Right renal pelvis (tissue), 4 donors: ENCODE measurements around the gene GASK1A. TPM values are rescaled to one million over a fixed set of nuclear protein-coding genes. Genes with fewer than 3 reads are reported as not detected.

ENCODE experiments used
- DNase-seq, 4 donors: peaks; one replicate each; pipeline ENCODE4 v3.0.0-alpha.2; 2013; ENCODE audit warnings: low read depth in 4 of 4, low spot score in 3 of 4, missing footprints in 1 of 4
- polyA plus RNA-seq, 4 donors: library from polyadenylated mRNA; unstranded; fragments of 120-200 nt; gene quantifications; one replicate each; pipeline ENCODE4 v1.2.1, GENCODE V29; 2013; ENCODE audit not compliant: insufficient read length in 4 of 4

The GASK1A gene
- polyA plus RNA-seq, 4 donors: 3.4 to 4.7 (median 4.2) TPM

GRCh38 chr3:42982645-42983412 lies 3.7 kb downstream of the GASK1A start:
- DNase-seq: no peak

DNA sequence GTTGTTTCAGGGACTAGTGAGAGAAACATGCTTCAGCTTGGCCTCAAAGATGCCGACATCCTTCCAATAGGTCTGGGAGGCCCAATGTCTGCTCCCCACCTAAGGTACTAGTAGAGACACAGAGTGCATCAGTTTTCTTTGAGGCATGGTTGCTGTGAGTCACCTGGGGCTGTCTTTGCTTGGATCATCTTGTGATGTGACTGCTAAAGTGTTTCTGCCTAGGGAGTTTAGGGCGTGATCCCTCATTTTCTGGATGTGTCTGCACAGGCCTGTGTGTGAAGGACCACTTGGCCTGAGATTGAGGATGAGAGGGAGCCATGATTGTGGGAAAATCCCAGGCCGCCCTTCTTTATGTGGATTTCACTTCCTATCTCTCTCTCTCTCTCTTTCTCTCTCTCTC lies 4.8 kb downstream of the GASK1A start:
- no peak for DNase-seq

DNA sequence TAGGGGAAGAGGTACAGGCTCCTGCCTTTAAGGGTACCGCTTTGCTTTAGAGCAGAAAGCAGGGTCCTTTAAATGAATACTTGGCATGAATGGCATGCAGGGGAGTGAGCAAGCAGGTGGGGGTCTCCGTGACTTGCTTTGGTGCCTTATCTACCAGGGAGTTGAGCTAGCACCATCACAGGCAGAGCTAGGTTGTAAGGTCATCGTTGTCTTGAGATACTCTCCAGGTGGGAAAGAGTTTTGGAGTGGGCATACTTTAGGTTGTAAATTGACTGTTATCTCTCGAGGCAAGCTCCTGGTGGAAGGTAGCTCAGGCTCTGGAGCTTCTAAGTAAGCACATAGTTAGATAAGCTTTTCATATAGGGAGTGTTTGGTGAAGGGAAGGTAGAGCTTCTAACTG lies 5.6 kb downstream of the GASK1A start:
- no peak for DNase-seq

DNA sequence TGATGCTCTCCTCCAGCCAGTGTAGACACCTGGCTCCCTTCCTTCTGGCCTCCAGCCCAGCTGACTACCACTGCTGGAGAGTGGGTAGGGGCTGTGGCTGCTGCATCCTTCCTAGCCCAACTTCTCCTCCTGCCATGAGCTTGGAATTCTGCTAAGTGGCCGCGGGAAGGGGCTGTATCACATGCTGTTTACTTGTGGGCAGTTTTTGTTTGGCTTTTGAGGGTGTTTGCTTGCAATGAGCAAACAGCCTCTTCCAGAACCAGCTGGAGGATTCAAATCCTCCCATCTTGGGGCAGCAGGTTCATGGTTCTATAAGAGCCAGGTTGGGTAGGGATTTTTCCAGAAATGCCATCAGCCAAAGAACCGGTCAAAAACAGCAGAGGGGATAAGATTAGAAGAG lies 9.0 kb downstream of the GASK1A start:
- DNase-seq: no peak

DNA sequence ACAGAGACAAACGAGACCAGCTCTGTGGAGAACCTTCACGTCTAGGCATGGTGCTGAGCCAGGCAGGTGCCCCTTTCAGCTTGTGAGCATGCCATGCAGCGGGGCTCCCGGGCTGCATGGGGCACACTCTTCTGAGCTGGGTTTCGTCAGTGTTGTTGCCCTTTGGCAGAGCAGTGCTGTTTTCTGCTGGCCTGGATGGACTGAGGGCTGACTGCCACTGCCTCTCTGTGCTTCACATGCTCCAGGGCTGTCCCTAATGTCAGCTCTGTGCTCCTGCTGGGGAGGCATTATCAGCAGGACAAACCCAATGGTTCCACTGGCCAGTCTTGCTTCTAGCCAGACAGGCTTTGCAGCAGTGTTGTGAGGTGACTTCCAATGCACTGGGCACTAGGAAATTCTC lies 9.5 kb downstream of the GASK1A start:
- no peak for DNase-seq

DNA sequence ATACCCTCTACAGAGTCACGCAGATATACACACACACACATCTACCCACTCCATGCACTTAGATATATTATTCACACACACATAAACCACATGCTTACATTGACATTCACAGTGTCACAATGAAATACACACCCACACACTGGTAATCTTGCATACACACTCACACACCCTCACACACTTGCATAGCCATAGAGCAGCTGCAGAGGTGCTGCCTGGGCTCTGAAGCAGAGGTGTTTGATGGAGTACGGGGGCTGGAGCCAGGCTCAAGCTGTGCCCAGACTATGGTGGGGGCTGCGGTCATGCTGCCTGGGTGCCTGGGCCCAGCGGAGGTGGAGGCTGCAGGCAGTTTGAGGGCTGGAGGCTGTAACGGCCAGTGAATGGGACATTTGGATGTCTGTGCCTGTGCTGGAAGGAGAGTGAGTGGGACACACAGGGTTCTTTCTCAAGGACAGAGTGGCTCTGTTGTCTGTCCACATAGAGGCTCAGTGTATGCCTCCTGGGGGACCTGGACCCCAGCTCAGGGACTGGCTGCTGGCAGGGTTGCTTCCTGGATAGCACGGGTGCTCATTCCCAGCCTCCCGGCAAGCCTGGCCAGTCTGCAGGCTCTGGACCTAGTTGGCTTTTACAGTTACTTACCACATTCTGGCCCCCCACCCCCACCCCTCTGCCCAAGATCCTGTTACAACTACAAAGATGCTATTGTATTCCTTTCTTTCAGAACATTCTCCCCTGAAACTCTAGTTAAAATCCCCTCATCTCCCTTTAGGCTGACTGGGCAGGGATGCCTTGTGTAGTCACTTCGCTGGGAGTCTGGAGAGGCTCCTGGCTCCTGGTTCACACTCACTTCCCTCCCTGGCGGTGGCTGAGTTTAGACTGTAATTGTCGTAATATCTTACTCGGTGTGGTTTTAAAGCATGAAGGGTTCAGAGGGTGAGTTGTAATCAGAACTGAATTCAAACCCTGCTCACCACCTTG lies 12.5 kb downstream of the GASK1A start:
- DNase-seq: no peak

DNA sequence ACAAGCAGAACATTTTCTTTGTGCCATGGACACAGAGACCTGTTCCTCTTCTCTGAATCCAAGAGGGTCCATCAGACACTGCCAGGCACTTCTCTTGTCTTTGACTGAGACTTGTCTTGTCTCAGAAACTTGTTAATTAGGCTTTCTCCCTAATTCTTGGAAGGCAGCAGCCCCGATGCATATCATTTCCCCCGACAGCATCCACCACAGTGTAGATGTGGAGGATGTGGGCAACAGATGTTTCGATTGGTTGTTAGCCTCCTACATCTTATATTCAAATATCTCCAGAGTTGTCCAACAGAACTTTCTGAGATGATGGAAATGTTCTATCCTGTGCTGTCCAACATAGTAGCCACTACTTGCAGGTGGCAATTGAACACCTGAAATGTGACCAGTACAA lies 15.5 kb downstream of the GASK1A start:
- no peak for DNase-seq

- no peak for DNase-seq
Observed at GRCh38 chr3:42996021-42996420, 16.9 kb downstream of the GASK1A start.

GRCh38 chr3:42996633-42997075 lies 17.5 kb downstream of the GASK1A start:
- DNase-seq: no peak

DNA sequence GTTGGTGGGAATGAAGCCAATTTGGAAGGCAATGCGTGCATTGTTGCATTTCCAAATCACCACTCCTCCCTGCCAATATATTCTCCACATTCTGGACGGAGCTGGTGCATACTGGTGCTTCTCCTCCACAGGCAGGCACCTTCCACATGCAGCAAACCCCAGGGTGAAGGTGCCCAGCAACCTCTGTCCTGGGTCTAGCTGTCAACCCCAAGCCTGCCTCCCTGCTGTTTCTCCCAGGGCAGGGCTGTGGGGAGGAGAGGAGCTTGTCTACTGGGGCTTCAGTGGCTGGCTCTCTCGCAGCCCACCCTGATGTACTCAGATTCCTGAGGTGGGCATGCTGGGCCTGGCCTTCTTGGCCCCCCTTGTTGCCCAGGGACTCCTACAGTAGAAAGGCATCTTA lies 20.1 kb downstream of the GASK1A start:
- no peak for DNase-seq

DNA sequence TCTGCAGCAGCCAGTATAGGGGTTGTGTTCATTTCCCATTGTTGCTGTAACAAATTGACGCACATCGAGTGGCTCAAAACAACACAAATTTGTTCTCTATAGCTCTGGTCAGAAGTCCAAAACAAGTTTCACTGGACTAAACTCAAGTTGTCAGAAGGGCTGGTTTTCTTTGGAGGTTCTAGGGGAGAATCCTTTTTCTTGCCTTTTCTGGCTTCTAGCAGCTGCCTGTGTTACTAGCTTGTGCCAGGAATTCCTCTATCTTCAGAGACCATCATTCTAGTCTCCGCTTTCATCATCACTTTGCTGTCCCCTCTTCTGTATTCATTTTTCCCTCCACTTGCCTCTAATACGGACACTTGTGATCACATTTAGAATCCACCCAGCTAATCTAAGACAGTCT lies 20.5 kb downstream of the GASK1A start:
- no peak for DNase-seq

GRCh38 chr3:43000387-43000786 lies 21.3 kb downstream of the GASK1A start:
- no peak for DNase-seq

- DNase-seq: peak; percentile 53 to 79 (median 74)
Observed at GRCh38 chr3:43001094-43001553, 22.0 kb downstream of the GASK1A start.

GRCh38 chr3:43001556-43002121 lies 22.5 kb downstream of the GASK1A start:
- DNase-seq: no peak

- no peak for DNase-seq
Observed at GRCh38 chr3:43004282-43004681, 25.2 kb downstream of the GASK1A start.

DNA sequence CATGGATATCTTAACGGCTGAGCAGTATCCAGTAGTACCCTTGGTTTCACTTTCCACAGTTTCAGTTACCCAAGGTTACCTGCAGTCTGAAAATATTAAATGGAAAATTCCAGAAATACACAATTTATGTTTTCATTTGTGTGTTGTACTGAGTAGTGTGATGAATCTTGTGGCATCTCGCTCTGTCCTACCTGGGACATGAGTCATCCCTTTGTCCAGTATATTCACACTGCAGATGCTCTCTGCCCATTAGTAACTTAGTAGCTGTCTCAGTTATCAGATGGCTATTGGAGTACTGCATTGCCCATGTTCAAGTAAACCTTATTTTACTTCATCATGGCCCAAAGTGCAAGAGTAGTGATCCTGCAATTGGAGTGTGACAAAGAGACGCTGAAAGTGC lies 26.1 kb downstream of the GASK1A start:
- DNase-seq: no peak

DNA sequence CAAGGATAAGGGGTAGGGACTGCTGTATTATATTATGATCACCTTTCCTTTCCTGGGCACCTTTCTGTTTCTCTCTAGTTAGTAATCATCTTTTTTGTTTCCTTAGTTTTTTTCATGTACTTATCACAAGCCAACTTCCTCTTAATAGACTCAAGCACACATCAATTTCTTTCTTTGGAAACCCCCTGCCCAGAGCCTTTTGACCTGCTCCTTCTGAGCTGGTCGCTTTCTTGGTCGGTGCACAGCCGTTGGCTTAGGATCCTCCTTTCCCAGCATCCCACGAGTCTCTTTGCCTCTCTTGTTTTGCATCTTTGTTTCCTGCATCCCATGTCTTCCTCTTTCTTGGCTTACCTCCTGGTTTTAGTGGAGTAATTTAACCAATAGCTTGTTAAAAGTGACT lies 26.9 kb downstream of the GASK1A start:
- DNase-seq: no peak

GRCh38 chr3:43006825-43007224 lies 27.7 kb downstream of the GASK1A start:
- DNase-seq: no peak

DNA sequence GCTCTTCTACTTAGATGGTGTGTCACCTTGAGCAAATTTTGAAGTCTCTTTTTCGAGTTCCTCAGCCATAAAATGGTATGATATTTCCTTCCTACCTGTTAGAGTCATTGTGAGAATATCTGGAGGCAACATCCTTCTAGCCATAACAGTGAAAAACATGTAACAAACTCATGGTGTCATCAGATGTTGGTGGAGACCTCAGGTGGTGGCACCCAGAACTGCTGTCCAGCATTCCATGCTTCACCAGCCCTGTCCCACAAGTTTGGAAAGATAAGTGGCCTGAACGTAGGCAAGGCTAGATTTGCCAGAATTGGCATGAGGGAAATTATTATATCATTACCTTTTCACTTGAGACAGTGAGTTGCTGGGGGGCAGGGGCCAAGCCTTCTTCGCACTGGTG lies 30.4 kb downstream of the GASK1A start:
- no peak for DNase-seq

DNA sequence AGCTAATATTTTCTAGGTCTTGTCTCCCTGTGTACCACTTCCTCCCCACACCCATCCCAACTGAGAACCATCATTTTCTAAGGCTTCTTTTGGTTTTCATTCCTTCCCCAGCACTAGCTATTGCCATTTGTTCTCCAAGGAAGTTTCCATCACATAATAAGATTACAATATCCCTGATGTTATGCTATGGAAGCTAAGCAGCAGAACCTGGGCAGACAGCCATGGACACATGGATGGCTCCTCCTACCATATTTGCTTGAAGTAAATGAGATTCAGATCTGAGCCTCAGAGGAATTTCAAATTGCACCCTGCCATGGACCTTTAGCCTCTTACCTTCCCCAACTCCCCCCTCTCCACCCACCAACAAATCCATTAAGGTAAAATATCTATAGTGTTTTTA lies 31.5 kb downstream of the GASK1A start:
- no peak for DNase-seq

GRCh38 chr3:43011638-43012037 lies 32.5 kb downstream of the GASK1A start:
- no peak for DNase-seq
